Lung (tissue), 12 donors: ENCODE data around the gene ZNF768. TPM values are rescaled to one million over a fixed set of nuclear protein-coding genes. Genes with fewer than 3 reads are reported as not detected.
A peak's percentile ranks its signal among the peaks of the same experiment; 100 is the strongest.

Experiments used
- ATAC-seq: fragments of 200-7000 bp; cut with Tn5 transposase; one replicate; pipeline ENCODE4 v1.9.1; 2020; ENCODE audit warnings: moderate number of reproducible peaks; ENCODE audit not compliant: insufficient read depth, low FRiP score
- DNase-seq, 3 donors: peaks; one replicate each; pipeline ENCODE4 v3.0.0-alpha.2; 2013 to 2017
- H3K27ac ChIP-seq, 2 donors: one replicate each; pipeline ENCODE4 v1.5.1; 2013; ENCODE audit warnings: mild to moderate bottlenecking in 2 of 2, moderate library complexity in 2 of 2, control low read depth in 1 of 2, inconsistent platforms in 1 of 2, low read depth in 1 of 2, low read length in 1 of 2
- H3K27me3 ChIP-seq, 3 donors: one replicate each; pipeline ENCODE4 v1.5.1; 2013; ENCODE audit warnings: low read length in 2 of 3; ENCODE audit not compliant: control insufficient read depth in 3 of 3, insufficient read depth in 3 of 3
- H3K36me3 ChIP-seq, 4 donors: one replicate each; pipeline ENCODE4 v1.5.1; 2013; ENCODE audit warnings: low read length in 4 of 4, mild to moderate bottlenecking in 1 of 4, moderate library complexity in 1 of 4; ENCODE audit not compliant: control insufficient read depth in 4 of 4, insufficient read depth in 4 of 4
- H3K4me1 ChIP-seq, 5 donors: one replicate each; pipeline ENCODE4 v1.5.1; 2013; ENCODE audit warnings: low read length in 5 of 5, mild to moderate bottlenecking in 2 of 5, moderate library complexity in 1 of 5; ENCODE audit not compliant: control insufficient read depth in 5 of 5, insufficient read depth in 5 of 5
- H3K4me3 ChIP-seq: one replicate; pipeline ENCODE4 v1.5.1; 2013; ENCODE audit warnings: mild to moderate bottlenecking, control low read depth, moderate library complexity
- H3K9ac ChIP-seq, 2 donors: one replicate each; pipeline ENCODE4 v1.5.1; 2013; ENCODE audit warnings: low read length in 2 of 2, control low read depth in 1 of 2; ENCODE audit not compliant: insufficient read depth in 1 of 2
- H3K9me3 ChIP-seq, 4 donors: one replicate each; pipeline ENCODE4 v1.5.1; 2013; ENCODE audit warnings: low read length in 3 of 4, mild to moderate bottlenecking in 1 of 4, moderate library complexity in 1 of 4; ENCODE audit not compliant: control insufficient read depth in 4 of 4, insufficient read depth in 3 of 4
- WGBS, 2 donors: extraction: QIAGEN DNeasy Blood & Tissue Kit; methylation state at CpG; one replicate each; pipeline ENCODE4 v1.1.7; 2013; 5-methylcytosine and 5-hydroxymethylcytosine counted together
- polyA plus RNA-seq, 2 donors: library from polyadenylated mRNA; stranded (reverse); fragments of 200-250 nt; gene quantifications; one replicate each; pipeline ENCODE4 v1.2.1, GENCODE V29; 2013
- total RNA-seq, 2 donors: library from RNA; depleted of rRNA in 1 of 2; stranded (reverse); fragments of >200 nt in 1 of 2; gene quantifications; one replicate each; pipeline ENCODE4 v1.2.1, GENCODE V29; 2014 to 2021
- TF ChIP-seq, protein P1 (sequence below): IDR thresholded peaks from 2 replicates; pipeline ENCODE4 v1.5.1; 2012; ENCODE audit warnings: mild to moderate bottlenecking; ENCODE audit errors: control extremely low read depth, extremely low read depth
- donor health status: control.
- donor health status: control.
- donor health status: Bipolar disorder and iron deficiency.
- donor health status: healthy.
- donor health status: DM: yes; HTN: yes; CAD: no.

The ZNF768 gene
- total and polyA plus RNA-seq, 4 donors = 17.9 to 45.1 (median 27.0) TPM

GRCh38 chr16:30535106-30535776 is 8.9 kb upstream of the ZNF768 start:
- H3K27ac ChIP-seq = peak overlapping the region; percentile 85 to 98
- H3K36me3 ChIP-seq = peaks cover 0 to 10% (median 3%) of the 10 kb centered on the region in 4 donors
- H3K9ac ChIP-seq = peak overlapping the region; percentile 75 to 90
- H3K4me1 ChIP-seq = peaks cover 0 to 25% (median 0%) of the 10 kb centered on the region in 5 donors
- TF ChIP-seq, protein P1, sequence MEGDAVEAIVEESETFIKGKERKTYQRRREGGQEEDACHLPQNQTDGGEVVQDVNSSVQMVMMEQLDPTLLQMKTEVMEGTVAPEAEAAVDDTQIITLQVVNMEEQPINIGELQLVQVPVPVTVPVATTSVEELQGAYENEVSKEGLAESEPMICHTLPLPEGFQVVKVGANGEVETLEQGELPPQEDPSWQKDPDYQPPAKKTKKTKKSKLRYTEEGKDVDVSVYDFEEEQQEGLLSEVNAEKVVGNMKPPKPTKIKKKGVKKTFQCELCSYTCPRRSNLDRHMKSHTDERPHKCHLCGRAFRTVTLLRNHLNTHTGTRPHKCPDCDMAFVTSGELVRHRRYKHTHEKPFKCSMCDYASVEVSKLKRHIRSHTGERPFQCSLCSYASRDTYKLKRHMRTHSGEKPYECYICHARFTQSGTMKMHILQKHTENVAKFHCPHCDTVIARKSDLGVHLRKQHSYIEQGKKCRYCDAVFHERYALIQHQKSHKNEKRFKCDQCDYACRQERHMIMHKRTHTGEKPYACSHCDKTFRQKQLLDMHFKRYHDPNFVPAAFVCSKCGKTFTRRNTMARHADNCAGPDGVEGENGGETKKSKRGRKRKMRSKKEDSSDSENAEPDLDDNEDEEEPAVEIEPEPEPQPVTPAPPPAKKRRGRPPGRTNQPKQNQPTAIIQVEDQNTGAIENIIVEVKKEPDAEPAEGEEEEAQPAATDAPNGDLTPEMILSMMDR = no peak
- ATAC-seq (no peak), DNase-seq (no peak)
- 3% methylated on average over 18 of the region's 18 CpGs for WGBS, 2 donors
- H3K4me3 ChIP-seq = peak overlapping the region; percentile 88
- no peaks in the 10 kb centered on the region for H3K27me3 ChIP-seq
- no peaks in the 10 kb centered on the region for H3K9me3 ChIP-seq

DNA sequence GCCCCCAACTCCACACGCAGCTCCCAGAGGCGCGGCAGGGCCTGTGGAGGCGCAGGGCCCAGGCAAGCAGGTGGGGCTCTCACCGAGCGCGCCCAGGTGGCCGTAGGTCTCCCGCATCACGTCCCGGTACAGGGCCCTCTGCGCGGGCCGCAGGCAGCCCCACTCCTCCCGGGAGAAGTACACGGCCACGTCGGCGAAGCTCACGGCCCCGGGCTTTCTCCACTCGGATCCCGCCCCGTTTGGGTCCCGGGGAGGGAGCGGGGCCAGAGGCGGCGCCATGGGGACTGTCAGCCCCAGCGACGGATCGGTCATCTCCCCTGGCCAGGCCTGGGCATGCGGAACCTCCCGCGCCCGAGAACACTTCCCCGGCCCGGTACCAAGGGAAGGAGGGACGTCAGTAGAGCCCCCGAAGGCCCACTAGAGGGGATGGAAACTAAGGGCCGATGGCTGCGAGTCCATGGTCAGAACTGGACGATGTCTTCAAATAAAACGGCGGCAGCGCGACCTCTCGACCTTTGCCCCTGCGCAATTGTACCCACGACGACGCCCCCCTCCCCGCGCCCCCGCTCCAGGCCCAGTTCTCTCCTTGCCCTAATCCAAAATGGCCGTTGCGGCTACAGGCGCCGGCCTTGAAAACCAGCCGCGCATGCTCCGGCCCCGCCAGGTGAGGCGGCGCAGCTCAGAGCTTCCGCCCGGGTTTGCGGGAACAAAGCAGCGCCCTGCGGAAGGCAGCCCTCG is 8.2 kb upstream of the ZNF768 start, which contains the start of gene ZNF747:
TSS of gene ZNF747 (minus strand) at position 491 of the 738 bp plus-strand sequence. CDS start at position 312, 179 bp downstream.
- peak; percentile 91 to 95 (median 93) for DNase-seq
- peaks cover 0 to 25% (median 0%) of the 10 kb centered on the region in 5 donors for H3K4me1 ChIP-seq
- H3K27me3 ChIP-seq = no peaks in the 10 kb centered on the region
- no peaks in the 10 kb centered on the region for H3K9me3 ChIP-seq
- peak within 1 kb of the TSS; percentile 85 to 98 for H3K27ac ChIP-seq
- H3K36me3 ChIP-seq = peaks cover 0 to 10% (median 3%) of the 10 kb centered on the region in 4 donors
- TF ChIP-seq, protein P1 = peak; percentile 0
- ATAC-seq = peak; percentile 85
- H3K9ac ChIP-seq = peak within 1 kb of the TSS; percentile 75 to 90
- H3K4me3 ChIP-seq = peak within 1 kb of the TSS; percentile 88
- WGBS, 2 donors = 1% methylated on average over 57 to 70 of the region's 70 CpGs

DNA sequence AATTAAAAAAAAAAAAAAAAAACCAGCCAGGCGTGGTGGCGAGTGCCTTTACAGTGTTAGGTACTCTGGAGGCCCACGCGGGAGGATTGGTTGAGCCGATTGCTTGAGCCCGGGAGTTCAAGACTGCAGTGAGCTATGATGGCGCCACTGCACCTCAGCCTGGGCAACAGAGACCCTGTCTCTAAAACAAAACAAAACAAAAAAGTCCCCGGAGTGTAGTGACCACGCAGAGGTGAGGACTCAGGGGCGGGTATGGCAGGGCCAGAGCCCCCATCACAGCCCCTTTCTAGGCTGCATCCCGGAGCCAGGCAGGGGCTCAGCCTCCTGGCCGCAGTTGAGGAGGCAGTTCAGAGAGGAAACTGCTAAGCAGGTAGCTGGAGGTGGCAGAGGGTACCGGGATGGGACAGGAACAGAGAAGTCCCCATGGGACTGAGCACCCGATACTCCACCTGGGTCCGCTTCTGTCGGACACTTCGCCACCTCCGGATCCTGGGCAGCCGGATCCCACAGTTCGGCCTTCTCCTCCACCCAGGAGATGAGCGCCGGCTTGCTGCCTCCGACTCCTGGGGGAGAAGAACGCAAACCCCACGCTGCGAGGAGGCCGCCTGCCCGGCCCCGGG is 7.5 kb upstream of the ZNF768 start:
- Histone ChIP-seq H3K4me3 (peak overlapping the region; percentile 88), H3K4me1 (peaks cover 0 to 25% (median 0%) of the 10 kb centered on the region in 5 donors), H3K36me3 (peaks cover 0 to 10% (median 3%) of the 10 kb centered on the region in 4 donors), H3K9me3 (no peaks in the 10 kb centered on the region), H3K27ac (peak overlapping the region; percentile 85 to 98), H3K27me3 (no peaks in the 10 kb centered on the region), H3K9ac (peak overlapping the region; percentile 46 to 73)
- ATAC-seq (no peak), DNase-seq (no peak)
- WGBS, 2 donors = 16 to 20% methylated on average over 29 of the region's 29 CpGs
- TF ChIP-seq, protein P1 = no peak
